Measurements from ENCODE around the gene NCOR1. TPM values are rescaled to one million over a fixed set of nuclear protein-coding genes. Genes with fewer than 3 reads are reported as not detected.
"Not testable (repeated sequence)": the region's sequence is repeated elsewhere in the genome, so short reads cannot be mapped to it uniquely, and the experiment has no call there.

NCOR1 gene
- total and polyA plus RNA-seq, 12 donors, result 66.2 to 172 (median 95.2) TPM

DNA sequence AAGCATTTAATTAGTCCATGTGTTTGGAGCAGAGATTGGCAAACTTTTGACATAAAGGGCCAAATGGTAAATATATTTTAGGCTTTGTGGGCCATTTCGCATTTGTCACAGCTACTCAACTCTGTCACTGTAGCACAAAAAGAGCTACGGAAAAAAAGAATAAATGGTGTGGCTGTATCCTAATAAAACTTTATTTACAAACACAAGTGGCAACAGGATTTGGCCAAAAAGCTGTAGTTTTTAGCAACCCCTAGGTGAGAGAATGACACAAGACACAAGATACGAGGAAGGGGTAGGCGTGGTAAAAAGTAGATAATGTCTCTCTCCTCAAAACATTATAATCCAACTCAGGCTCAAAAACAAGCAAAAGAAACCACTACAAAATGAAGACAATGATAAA, 149.2 kb downstream of the NCOR1 start:
- H3K27me3 ChIP-seq, result no peaks in the 10 kb centered on the region
- no peak overlapping the region for H3K27ac ChIP-seq
- H3K9me3 ChIP-seq (replicated peaks in 1 of 3), result no peaks in the 10 kb centered on the region
- DNase-seq, result no peak
- TF ChIP-seq CTCF (IDR thresholded peaks at IDR 0.05) (no peak), POLR2A (IDR thresholded peaks at IDR 0.05) (no peak)
- 93 to 96% (median 95%) methylated on average over 4 of the region's 4 CpGs for WGBS, 4 donors
- intact Hi-C loops (cut with DNase I), result no loop called here
- no peaks in the 10 kb centered on the region for H3K4me1 ChIP-seq (replicated peaks in 1 of 2)
- H3K36me3 ChIP-seq (replicated peaks in 1 of 2), result peaks cover 0 to 77% of the 10 kb centered on the region in 2 donors
- H3K4me3 ChIP-seq, result no peak overlapping the region

DNA sequence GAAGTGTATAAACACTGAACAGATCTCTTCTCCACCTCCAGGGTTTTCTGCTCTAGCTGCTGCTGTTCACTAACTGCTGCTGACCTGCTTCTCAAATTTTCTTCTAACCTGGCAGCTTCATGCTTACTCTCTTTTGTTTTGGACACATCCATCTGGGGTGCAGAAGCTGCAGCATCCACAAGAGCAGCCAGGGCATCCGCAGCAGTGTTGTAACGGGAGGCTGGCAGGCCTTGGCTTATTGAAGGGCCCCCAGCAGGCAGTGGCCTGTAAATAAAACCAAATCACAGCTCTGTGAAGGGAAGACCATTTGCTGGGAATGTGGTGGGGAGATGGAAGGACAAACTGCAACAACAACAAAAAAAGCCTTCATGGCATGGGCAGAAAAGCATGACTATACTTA, 153.7 kb downstream of the NCOR1 start:
- Histone ChIP-seq H3K36me3 (replicated peaks in 1 of 2) (peaks cover 0 to 85% of the 10 kb centered on the region in 2 donors), H3K9me3 (replicated peaks in 1 of 3) (no peaks in the 10 kb centered on the region), H3K4me3 (no peak overlapping the region), H3K4me1 (replicated peaks in 1 of 2) (no peaks in the 10 kb centered on the region), H3K27ac (no peak overlapping the region), H3K27me3 (no peaks in the 10 kb centered on the region)
- intact Hi-C loops (cut with DNase I), result no loop called here
- TF ChIP-seq CTCF (IDR thresholded peaks at IDR 0.05) (no peak), POLR2A (IDR thresholded peaks at IDR 0.05) (no peak)
- 75 to 91% (median 81%) methylated on average over 2 of the region's 2 CpGs for WGBS, 4 donors
- no peak for DNase-seq

DNA sequence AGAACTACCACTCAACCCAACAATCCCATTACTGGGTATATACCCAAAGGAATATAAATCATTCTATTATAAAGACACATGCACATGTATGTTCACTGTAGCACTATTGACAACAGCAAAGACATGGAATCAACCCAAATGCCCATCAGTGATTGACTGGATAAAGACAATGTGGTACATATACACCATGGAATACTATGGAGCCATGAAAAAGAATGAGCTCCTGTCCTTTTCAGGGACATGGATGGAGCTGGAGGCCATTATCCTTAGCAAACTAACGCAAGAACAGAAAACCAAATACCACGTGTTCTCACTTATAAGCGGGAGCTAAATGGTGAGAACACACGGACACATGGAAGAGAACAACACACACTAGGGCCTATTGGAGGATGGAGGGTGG, 160.2 kb downstream of the NCOR1 start:
- WGBS, 4 donors, result 73 to 99% (median 80%) methylated on average over 4 of the region's 4 CpGs

GRCh38 chr17:16052486-16052885, 162.8 kb downstream of the NCOR1 start:
- WGBS, 4 donors, result 5 to 29% (median 23%) methylated on average over 1 of the region's 1 CpG
- Histone ChIP-seq H3K9me3 (replicated peaks in 1 of 3) (no peaks in the 10 kb centered on the region), H3K27me3 (no peaks in the 10 kb centered on the region), H3K27ac (peak overlapping the region in 1 of 5 donors; percentile 15), H3K4me3 (no peak overlapping the region), H3K36me3 (replicated peaks in 1 of 2) (peaks cover 0 to 25% of the 10 kb centered on the region in 2 donors), H3K4me1 (replicated peaks in 1 of 2) (no peaks in the 10 kb centered on the region)
- DNase-seq, result no peak
- TF ChIP-seq POLR2A (IDR thresholded peaks at IDR 0.05), result no peak
- TF ChIP-seq CTCF (IDR thresholded peaks at IDR 0.05), result no peak
- intact Hi-C loops (cut with DNase I), result no loop called here

More for the DNA sequence above, 160.2 kb downstream of the NCOR1 start:
- H3K9me3 ChIP-seq (replicated peaks in 1 of 3); H3K27ac ChIP-seq; DNase-seq; H3K27me3 ChIP-seq; intact Hi-C loops (cut with DNase I); H3K4me1 ChIP-seq (replicated peaks in 1 of 2); H3K4me3 ChIP-seq: not testable (repeated sequence)
- peaks cover 0 to 29% of the 10 kb centered on the region in 2 donors for H3K36me3 ChIP-seq (replicated peaks in 1 of 2)

GRCh38 chr17:16050844-16051243, 164.5 kb downstream of the NCOR1 start:
- WGBS, 4 donors, result 97 to 99% (median 98%) methylated on average over 6 of the region's 6 CpGs
- intact Hi-C loops (cut with DNase I), result no loop called here
- Histone ChIP-seq H3K9me3 (replicated peaks in 1 of 3) (no peaks in the 10 kb centered on the region), H3K4me3 (no peak overlapping the region), H3K27me3 (no peaks in the 10 kb centered on the region), H3K4me1 (replicated peaks in 1 of 2) (no peaks in the 10 kb centered on the region), H3K36me3 (replicated peaks in 1 of 2) (peaks cover 0 to 27% of the 10 kb centered on the region in 2 donors), H3K27ac (no peak overlapping the region)
- TF ChIP-seq CTCF (IDR thresholded peaks at IDR 0.05), result no peak
- no peak for TF ChIP-seq POLR2A (IDR thresholded peaks at IDR 0.05)
- no peak for DNase-seq
